Right cardiac atrium (tissue), 5 donors: ENCODE data around the gene WNT7B. TPM values are rescaled to one million over a fixed set of nuclear protein-coding genes. Genes with fewer than 3 reads are reported as not detected.

Experiments
- ATAC-seq, 2 donors: fragments of 200-7000 bp; cut with Tn5 transposase; one replicate each; pipeline versions ENCODE4 v1.8.0 to v1.9.1; 2020; ENCODE audit warnings: moderate library complexity in 2 of 2, mild to moderate bottlenecking in 1 of 2
- DNase-seq, 3 donors: peaks; one replicate each; pipeline ENCODE4 v3.0.0-alpha.2; 2020
- H3K27ac ChIP-seq: one replicate; pipeline ENCODE4 v1.5.1; 2013; ENCODE audit warnings: mild to moderate bottlenecking, low read length, control low read depth, moderate library complexity
- H3K27me3 ChIP-seq: one replicate; pipeline ENCODE4 v1.6.1; 2013; ENCODE audit not compliant: control insufficient read depth, insufficient read depth
- H3K4me1 ChIP-seq: one replicate; pipeline ENCODE4 v1.6.1; 2013; ENCODE audit warnings: low read length; ENCODE audit not compliant: control insufficient read depth, insufficient read depth
- H3K4me3 ChIP-seq: one replicate; pipeline ENCODE4 v1.5.1; 2013; ENCODE audit warnings: low read length, control low read depth
- H3K9me3 ChIP-seq: one replicate; pipeline ENCODE4 v1.6.1; 2013; ENCODE audit warnings: low read length; ENCODE audit not compliant: control insufficient read depth
- WGBS: extraction: QIAGEN DNeasy Blood & Tissue Kit; methylation state at CpG from one replicate; pipeline ENCODE4 v1.1.7; 2013; 5-methylcytosine and 5-hydroxymethylcytosine counted together
- intact Hi-C, 4 donors: fragments of 100-400 bp; cut with DNase I; formaldehyde crosslinking; loops; one replicate each; pipeline versions ENCODE4 v1.11.0 to v1.14.0; 2022 to 2023
- polyA plus RNA-seq: library from polyadenylated mRNA; stranded (reverse); fragments of 200-250 nt; gene quantifications from one replicate; pipeline ENCODE4 v1.2.3, GENCODE V29; 2013
- total RNA-seq, 4 donors: library from RNA; stranded (reverse); fragmentation: NEBNext Ultra II Directional; extraction: Animal tissue kit (Norgen Biotek cat#: 25700); gene quantifications; one replicate each; pipeline ENCODE4 v1.2.1, GENCODE V29; 2021
- donor health status: healthy with polysubstance abuse.
- donor health status: DM: no; HTN: yes; CAD: no.
- donor health status: DM: no; HTN: no; CAD: no.
- donor health status: DM: no; HTN: yes; CAD: no; lungs with severe emphysema.
- donor health status: DM: yes; HTN: yes; CAD: no.

WNT7B gene
- total and polyA plus RNA-seq, 5 donors = not detected

- Histone ChIP-seq H3K4me3 (no peak overlapping the region), H3K27me3 (no peaks in the 10 kb centered on the region), H3K27ac (no peak overlapping the region), H3K9me3 (no peaks in the 10 kb centered on the region), H3K4me1 (no peaks in the 10 kb centered on the region)
- DNase-seq (no peak), ATAC-seq (no peak)
- WGBS = 82% methylated on average over 7 of the region's 7 CpGs
- intact Hi-C loops = no loop called here
Measured at GRCh38 chr22:45904236-45904635, 72.7 kb downstream of the WNT7B start.

- DNase-seq = peak in 2 of 3 donors; percentile 50 to 68
- intact Hi-C loops = no loop called here
- ATAC-seq = peak; percentile 27 to 60
- Histone ChIP-seq H3K4me3 (no peak overlapping the region), H3K27ac (no peak overlapping the region), H3K9me3 (no peaks in the 10 kb centered on the region), H3K4me1 (no peaks in the 10 kb centered on the region), H3K27me3 (no peaks in the 10 kb centered on the region)
- WGBS = 21% methylated on average over 28 of the region's 28 CpGs
Measured at GRCh38 chr22:45903355-45904135, 73.4 kb downstream of the WNT7B start.

- intact Hi-C loops = no loop called here
- 86% methylated on average over 6 of the region's 6 CpGs for WGBS
- Histone ChIP-seq H3K27me3 (no peaks in the 10 kb centered on the region), H3K4me3 (no peak overlapping the region), H3K4me1 (no peaks in the 10 kb centered on the region), H3K27ac (no peak overlapping the region), H3K9me3 (no peaks in the 10 kb centered on the region)
- DNase-seq (peak; percentile 5 to 7 (median 6)), ATAC-seq (no peak)
Measured at GRCh38 chr22:45897736-45898135, 79.2 kb downstream of the WNT7B start.

- intact Hi-C loops = no loop called here
- 57% methylated on average over 5 of the region's 5 CpGs for WGBS
Measured at GRCh38 chr22:45896964-45897538, 79.9 kb downstream of the WNT7B start.

GRCh38 chr22:45896153-45896951 is 80.6 kb downstream of the WNT7B start:
- intact Hi-C loops = no loop called here
- Histone ChIP-seq H3K9me3 (no peaks in the 10 kb centered on the region), H3K4me3 (no peak overlapping the region), H3K27me3 (no peaks in the 10 kb centered on the region), H3K27ac (no peak overlapping the region), H3K4me1 (no peaks in the 10 kb centered on the region)
- DNase-seq (peak; percentile 26 to 69 (median 59)), ATAC-seq (peak in 1 of 2 donors; percentile 34)
- 54% methylated on average over 20 of the region's 20 CpGs for WGBS

More at GRCh38 chr22:45896964-45897538, 79.9 kb downstream of the WNT7B start:
- DNase-seq = peak in 2 of 3 donors; percentile 29 to 31
- no peak overlapping the region for H3K27ac ChIP-seq
- no peak overlapping the region for H3K4me3 ChIP-seq
- no peaks in the 10 kb centered on the region for H3K9me3 ChIP-seq
- no peaks in the 10 kb centered on the region for H3K4me1 ChIP-seq
- no peak for ATAC-seq
- H3K27me3 ChIP-seq = no peaks in the 10 kb centered on the region

- no peaks in the 10 kb centered on the region for H3K9me3 ChIP-seq
- WGBS = 88% methylated on average over 17 of the region's 17 CpGs
- ATAC-seq (no peak), DNase-seq (peak in 2 of 3 donors; percentile 42)
- no peak overlapping the region for H3K4me3 ChIP-seq
- intact Hi-C loops = no loop called here
- H3K27ac ChIP-seq = no peak overlapping the region
- H3K27me3 ChIP-seq = no peaks in the 10 kb centered on the region
- H3K4me1 ChIP-seq = no peaks in the 10 kb centered on the region
Measured at GRCh38 chr22:45895436-45896152, 81.4 kb downstream of the WNT7B start.

GRCh38 chr22:45893516-45893915 is 83.4 kb downstream of the WNT7B start:
- Histone ChIP-seq H3K9me3 (no peaks in the 10 kb centered on the region), H3K4me3 (no peak overlapping the region), H3K27ac (no peak overlapping the region), H3K27me3 (no peaks in the 10 kb centered on the region), H3K4me1 (no peaks in the 10 kb centered on the region)
- DNase-seq (peak in 1 of 3 donors; percentile 20), ATAC-seq (no peak)
- intact Hi-C loops = no loop called here
- WGBS = 72% methylated on average over 9 of the region's 9 CpGs

GRCh38 chr22:45892681-45893461 is 84.1 kb downstream of the WNT7B start:
- DNase-seq (peak; percentile 11 to 43 (median 38)), ATAC-seq (no peak)
- intact Hi-C loops = no loop called here
- Histone ChIP-seq H3K4me3 (no peak overlapping the region), H3K4me1 (no peaks in the 10 kb centered on the region), H3K27me3 (no peaks in the 10 kb centered on the region), H3K27ac (no peak overlapping the region), H3K9me3 (no peaks in the 10 kb centered on the region)
- 75% methylated on average over 16 of the region's 16 CpGs for WGBS

- intact Hi-C loops = no loop called here
- no peaks in the 10 kb centered on the region for H3K27me3 ChIP-seq
- no peaks in the 10 kb centered on the region for H3K4me1 ChIP-seq
- no peak overlapping the region for H3K4me3 ChIP-seq
- no peaks in the 10 kb centered on the region for H3K9me3 ChIP-seq
- WGBS = 79% methylated on average over 22 of the region's 22 CpGs
- ATAC-seq (peak in 1 of 2 donors; percentile 5), DNase-seq (peak in 2 of 3 donors; percentile 34 to 43)
- no peak overlapping the region for H3K27ac ChIP-seq
Measured at GRCh38 chr22:45891996-45892621, 84.9 kb downstream of the WNT7B start.
